ENCODE data around the gene NXPE3. TPM values are rescaled to one million over a fixed set of nuclear protein-coding genes. Genes with fewer than 3 reads are reported as not detected.

NXPE3 gene
- total and polyA plus RNA-seq, 9 donors, result 5.6 to 16.4 (median 13.1) TPM

GRCh38 chr3:101801174-101801573 lies 22.2 kb downstream of the NXPE3 start:
- TF ChIP-seq CTCF (IDR thresholded peaks at IDR 0.05) (no peak), POLR2A (IDR thresholded peaks at IDR 0.05) (no peak), EP300 (IDR thresholded peaks at IDR 0.05) (no peak)
- Histone ChIP-seq H3K27ac (no peak overlapping the region), H3K4me3 (no peak overlapping the region), H3K27me3 (no peaks in the 10 kb centered on the region), H3K36me3 (no peaks in the 10 kb centered on the region), H3K9me3 (no peaks in the 10 kb centered on the region), H3K4me1 (ENCODE audit: insufficient read depth) (peaks cover 2% of the 10 kb centered on the region)
- 84 to 88% (median 85%) methylated on average over 4 of the region's 4 CpGs for WGBS, 3 donors
- DNase-seq, result no peak
- intact Hi-C loops (cut with DNase I), result loop anchor here in 2 of 4 donors (1.0 to 10.0 kb wide), 2 partner anchors 400 to 734 kb away; no protein-coding TSS in a partner anchor

GRCh38 chr3:101802179-101802578 lies 23.2 kb downstream of the NXPE3 start:
- WGBS, 3 donors, result 80 to 91% (median 82%) methylated on average over 2 of the region's 2 CpGs
- no peaks in the 10 kb centered on the region for H3K36me3 ChIP-seq
- DNase-seq, result no peak
- no peaks in the 10 kb centered on the region for H3K27me3 ChIP-seq
- no peak overlapping the region for H3K27ac ChIP-seq
- TF ChIP-seq POLR2A (IDR thresholded peaks at IDR 0.05) (no peak), CTCF (IDR thresholded peaks at IDR 0.05) (no peak), EP300 (IDR thresholded peaks at IDR 0.05) (no peak)
- peaks cover 2% of the 10 kb centered on the region for H3K4me1 ChIP-seq (ENCODE audit: insufficient read depth)
- intact Hi-C loops (cut with DNase I), result loop anchor here in 1 of 4 donors (10.0 kb wide), 1 partner anchor 733 kb away; no protein-coding TSS in a partner anchor
- no peak overlapping the region for H3K4me3 ChIP-seq
- no peaks in the 10 kb centered on the region for H3K9me3 ChIP-seq

- Histone ChIP-seq H3K36me3 (no peaks in the 10 kb centered on the region), H3K4me1 (ENCODE audit: insufficient read depth) (peaks cover 2% of the 10 kb centered on the region), H3K4me3 (no peak overlapping the region), H3K27me3 (no peaks in the 10 kb centered on the region), H3K9me3 (no peaks in the 10 kb centered on the region), H3K27ac (no peak overlapping the region)
- peak in 3 of 5 donors; percentile 21 to 63 (median 30) for DNase-seq
- WGBS, 3 donors, result 77 to 80% (median 78%) methylated on average over 9 of the region's 9 CpGs
- no peak for TF ChIP-seq POLR2A (IDR thresholded peaks at IDR 0.05)
- TF ChIP-seq CTCF (IDR thresholded peaks at IDR 0.05), result peak; percentile 42 to 74 (median 65)
- no peak for TF ChIP-seq EP300 (IDR thresholded peaks at IDR 0.05)
- intact Hi-C loops (cut with DNase I), result loop anchor here in 1 of 4 donors (10.0 kb wide), 1 partner anchor 732 kb away; no protein-coding TSS in a partner anchor
These were observed 24.3 kb downstream of the NXPE3 start for GRCh38 chr3:101803173-101803782.

- Histone ChIP-seq H3K4me3 (no peak overlapping the region), H3K4me1 (ENCODE audit: insufficient read depth) (peaks cover 2% of the 10 kb centered on the region), H3K9me3 (no peaks in the 10 kb centered on the region), H3K27ac (no peak overlapping the region), H3K36me3 (no peaks in the 10 kb centered on the region), H3K27me3 (no peaks in the 10 kb centered on the region)
- TF ChIP-seq CTCF (IDR thresholded peaks at IDR 0.05) (no peak), EP300 (IDR thresholded peaks at IDR 0.05) (no peak), POLR2A (IDR thresholded peaks at IDR 0.05) (no peak)
- DNase-seq, result no peak
- 94 to 97% (median 95%) methylated on average over 3 of the region's 3 CpGs for WGBS, 3 donors
- intact Hi-C loops (cut with DNase I), result loop anchor here in 1 of 4 donors (10.0 kb wide), 1 partner anchor 731 kb away; no protein-coding TSS in a partner anchor
These were observed 24.9 kb downstream of the NXPE3 start for GRCh38 chr3:101803939-101804338.
